ENCODE measurements around the gene C2orf92.
"Not testable (repeated sequence)": the region's sequence is repeated elsewhere in the genome, so short reads cannot be mapped to it uniquely, and the experiment has no call there.

The C2orf92 gene

DNA sequence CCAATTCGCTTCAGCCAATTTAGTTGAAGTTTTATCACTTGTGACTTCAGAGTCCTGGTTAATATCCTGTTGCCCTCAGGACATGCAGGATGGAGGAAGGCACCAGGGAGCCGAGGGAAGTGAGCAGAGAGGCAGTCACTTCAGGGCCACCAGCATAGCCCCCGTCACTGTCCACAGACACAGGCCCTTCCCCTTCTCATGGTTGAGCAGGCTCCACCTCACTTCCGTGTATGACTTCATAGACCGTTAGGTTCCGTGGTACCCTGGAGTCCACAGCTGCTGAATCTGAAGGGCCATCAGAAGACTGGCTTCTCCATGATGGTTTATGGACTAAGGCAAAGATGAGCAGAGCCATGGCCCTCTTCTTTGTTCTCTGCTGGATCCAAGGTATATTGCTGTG, at the start of gene C2orf92:
Gene C2orf92, plus strand, starts transcription at position 266 of the 400 bp plus-strand sequence. Its CDS starts 76 bp downstream, at position 342.
- no peak for DNase-seq

DNA sequence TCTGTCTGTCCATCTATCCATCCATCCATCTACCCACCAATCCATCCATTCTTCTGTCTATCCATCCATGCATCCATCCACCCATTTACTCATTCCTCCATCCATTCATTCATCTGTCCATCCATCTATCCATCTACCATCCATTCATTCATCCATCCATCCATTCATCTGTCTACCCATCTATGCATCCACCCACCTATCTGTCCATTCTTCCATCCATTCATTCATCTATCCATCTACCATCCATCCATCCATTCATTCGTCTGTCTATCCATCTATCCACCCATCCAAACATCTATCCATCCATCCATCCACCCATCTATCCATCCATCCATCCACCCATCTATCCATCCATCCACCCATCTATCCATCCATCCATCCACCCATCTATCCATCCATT, 49.0 kb upstream of the C2orf92 start:
- not testable (repeated sequence) for DNase-seq

DNA sequence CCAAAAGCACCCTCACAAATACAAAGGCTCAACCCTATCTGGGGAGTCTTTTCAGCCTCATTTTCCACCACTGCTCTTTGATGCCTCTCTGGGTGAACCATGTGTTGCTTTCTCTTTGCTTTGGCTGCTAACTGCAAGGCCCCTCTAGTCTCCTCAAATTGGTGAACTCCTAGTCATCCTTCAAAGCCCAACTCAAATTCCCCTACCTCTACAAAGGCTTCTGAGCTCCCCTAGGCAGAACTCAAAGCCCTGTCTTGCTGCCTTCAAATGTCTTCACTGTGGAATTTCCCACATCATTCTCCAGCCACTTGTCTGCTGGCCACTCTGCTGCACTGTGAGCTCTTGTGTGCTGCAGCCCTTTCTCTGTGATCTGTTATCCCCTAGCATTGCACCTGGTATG, 46.5 kb upstream of the C2orf92 start:
- DNase-seq = not testable (repeated sequence)

GRCh38 chr2:97625354-97626048, 44.0 kb upstream of the C2orf92 start:
- not testable (repeated sequence) for DNase-seq

GRCh38 chr2:97626049-97626430, 43.5 kb upstream of the C2orf92 start:
- DNase-seq = not testable (repeated sequence)

- DNase-seq = no peak
Measured at GRCh38 chr2:97644023-97644717, 25.3 kb upstream of the C2orf92 start.

- no peak for DNase-seq
Measured at GRCh38 chr2:97645112-97645694, 24.3 kb upstream of the C2orf92 start.

GRCh38 chr2:97645695-97646629, 23.6 kb upstream of the C2orf92 start, which contains the start of gene COX5B:
Gene COX5B, plus strand, starts transcription at chr2:97646062. Its CDS starts 25 bp downstream, at chr2:97646087.
- peak; percentile 95 for DNase-seq

- no peak for DNase-seq
Measured at GRCh38 chr2:97646977-97647376, 22.5 kb upstream of the C2orf92 start.

DNA sequence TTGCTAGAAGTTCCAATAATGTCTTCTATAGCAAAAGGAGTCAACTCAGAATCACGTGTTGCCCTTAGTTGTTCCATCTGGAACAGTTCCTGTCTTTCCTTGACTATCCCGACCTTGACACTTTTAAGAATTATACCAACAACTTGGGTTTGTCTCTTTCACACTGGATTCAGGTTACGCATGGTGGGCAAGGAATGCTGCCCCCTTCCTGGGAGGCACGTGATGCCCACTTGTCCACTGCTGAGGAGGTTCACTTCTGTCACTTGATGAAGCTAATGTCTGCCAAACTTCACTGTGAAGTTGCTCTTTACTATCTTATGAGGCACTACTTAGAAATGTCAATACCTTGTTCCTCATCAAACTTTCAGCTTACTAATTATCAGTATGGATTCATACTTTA, 18.4 kb upstream of the C2orf92 start:
- DNase-seq = no peak

DNA sequence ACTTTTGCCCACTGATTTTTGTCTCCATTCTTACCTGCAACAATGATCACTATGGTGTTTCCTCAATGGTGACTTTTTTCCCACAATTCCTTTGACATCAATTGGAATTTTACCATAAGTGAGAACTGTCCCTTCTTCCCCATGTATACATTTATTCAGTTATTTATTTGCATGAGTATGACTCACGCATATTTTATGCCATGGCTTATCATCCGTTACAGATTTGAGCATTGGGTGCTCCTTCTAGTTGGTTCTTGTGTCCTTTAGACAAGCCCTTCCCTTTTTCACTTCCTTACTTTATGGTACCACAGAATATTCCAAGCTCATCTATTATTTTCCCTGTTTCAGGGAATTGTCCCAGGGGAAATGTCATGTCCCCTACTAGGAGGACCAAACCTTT, 16.0 kb upstream of the C2orf92 start:
- no peak for DNase-seq

GRCh38 chr2:97653874-97654273, 15.6 kb upstream of the C2orf92 start:
- no peak for DNase-seq

- DNase-seq = no peak
Measured at GRCh38 chr2:97654309-97654708, 15.2 kb upstream of the C2orf92 start.

GRCh38 chr2:97654791-97655190, 14.7 kb upstream of the C2orf92 start:
- no peak for DNase-seq

GRCh38 chr2:97656129-97656755, 13.3 kb upstream of the C2orf92 start:
- no peak for DNase-seq

DNA sequence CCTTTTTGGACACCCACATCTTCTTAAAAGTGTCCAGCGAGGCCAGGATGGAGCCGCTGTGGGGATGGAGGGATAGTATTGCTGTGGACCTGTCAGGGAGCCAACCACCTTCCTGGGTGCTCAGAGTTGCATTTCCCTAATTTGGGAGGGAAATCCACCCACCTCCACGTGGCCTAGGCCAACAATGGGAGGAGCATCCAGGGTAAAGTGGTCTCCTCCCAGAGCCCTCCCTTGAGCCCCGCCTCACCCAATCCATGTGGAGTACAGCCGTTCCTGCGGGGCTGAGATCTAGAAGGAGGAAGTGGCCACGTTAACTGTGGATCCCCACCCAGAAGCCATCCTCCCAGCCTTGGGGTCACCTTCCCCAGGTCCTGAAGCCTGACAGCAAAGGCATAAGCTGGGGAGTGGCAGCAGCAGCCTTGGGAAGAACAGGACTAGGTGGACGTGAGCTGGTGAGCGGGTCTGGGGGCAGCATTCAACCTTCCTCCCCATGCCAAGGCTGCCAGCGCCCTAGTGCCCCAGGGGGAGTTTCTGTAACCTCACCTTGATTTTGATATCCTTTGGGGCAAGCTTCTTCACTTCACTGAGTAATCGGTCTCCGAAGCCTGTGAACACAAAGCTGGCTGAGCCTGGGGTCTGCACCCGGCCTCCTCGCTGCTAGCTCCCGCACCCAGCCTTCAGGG, 12.5 kb upstream of the C2orf92 start:
- DNase-seq = no peak

DNA sequence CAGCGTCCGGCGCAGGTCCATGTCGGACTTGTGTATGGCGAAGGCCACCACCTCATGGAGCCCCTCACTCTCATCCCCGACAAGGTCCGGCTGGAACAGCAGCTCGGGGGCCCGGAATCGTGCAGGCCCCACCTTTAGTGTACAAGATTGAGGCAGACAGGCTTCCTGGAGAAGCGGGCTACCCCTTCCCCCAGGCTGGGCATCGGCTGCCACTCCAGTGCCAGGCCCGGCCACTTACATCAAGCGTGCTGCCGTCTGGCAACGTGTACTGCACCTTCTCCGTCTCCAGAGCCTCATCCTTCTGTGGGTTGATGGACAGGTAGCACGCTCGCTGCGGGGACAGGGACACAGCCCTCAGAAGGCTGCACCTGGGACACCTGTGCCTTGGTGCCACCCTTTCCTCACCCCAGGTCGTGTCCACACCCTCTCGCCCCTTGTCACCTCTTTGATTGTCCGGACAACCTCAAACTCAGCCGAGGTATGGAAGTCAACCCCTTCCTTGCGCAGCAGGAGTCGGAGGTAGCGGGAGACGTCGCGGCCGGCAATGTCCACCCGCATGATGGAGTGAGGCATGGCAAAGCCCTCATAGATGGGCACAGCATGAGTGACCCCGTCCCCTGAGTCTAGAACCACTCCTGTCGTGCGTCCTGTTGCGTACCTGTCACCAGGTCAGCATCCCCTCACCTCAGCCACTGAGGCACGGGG, 11.4 kb upstream of the C2orf92 start:
- no peak for DNase-seq

GRCh38 chr2:97658691-97659157, 10.8 kb upstream of the C2orf92 start:
- no peak for DNase-seq

- DNase-seq = no peak
Measured at GRCh38 chr2:97659256-97660043, 10.1 kb upstream of the C2orf92 start.
